ENCODE measurements around the gene OR51V1. TPM values are rescaled to one million over a fixed set of nuclear protein-coding genes. Genes with fewer than 3 reads are reported as not detected.

Gene OR51V1
- total RNA-seq, 1 experiment from 2014 or later, result not detected

GRCh38 chr11:5226732-5227310 is 26.3 kb upstream of the OR51V1 start, which contains the start of gene HBB:
Gene HBB, minus strand, starts transcription at chr11:5227071. Its CDS starts 50 bp downstream, at chr11:5227021.
- Mint-ChIP-seq H3K4me1 (peaks cover 3% of the 10 kb centered on the region; the same call in 1 of the 2 replicates), H3K27me3 (ENCODE audit: low read depth) (no peaks in the 10 kb centered on the region), H3K9me3 (peaks cover 5% of the 10 kb centered on the region; the same call in 1 of the 2 replicates), H3K4me3 (no peak within 1 kb of the TSS), H3K36me3 (peaks cover 5% of the 10 kb centered on the region), H3K27ac (no peak within 1 kb of the TSS)
- ChIA-PET POLR2A (no interaction called here), CTCF (no interaction called here)
- DNase-seq (ENCODE audit: low spot score), result no peak
- ATAC-seq, result no peak
- TF ChIP-seq JUN (CRISPR knock-in tag; IDR thresholded peaks at IDR 0.05) (no peak), ZNF232 (CRISPR knock-in tag; IDR thresholded peaks at IDR 0.05) (no peak), ZSCAN18 (CRISPR knock-in tag; IDR thresholded peaks at IDR 0.05) (no peak), ELF4 (CRISPR knock-in tag; IDR thresholded peaks at IDR 0.05; ENCODE audit: low read depth) (no peak), ARID4B (CRISPR knock-in tag; IDR thresholded peaks at IDR 0.05; ENCODE audit: borderline replicate concordance) (no peak), FOXP4 (CRISPR knock-in tag; IDR thresholded peaks at IDR 0.05) (no peak), NFE2L1 (CRISPR knock-in tag; IDR thresholded peaks at IDR 0.05) (no peak), GRHL2 (CRISPR knock-in tag; IDR thresholded peaks at IDR 0.05; ENCODE audit: insufficient replicate concordance, severe bottlenecking) (no peak), ZNF317 (CRISPR knock-in tag; IDR thresholded peaks at IDR 0.05; ENCODE audit: borderline replicate concordance, low read depth) (no peak), SMAD3 (CRISPR knock-in tag; IDR thresholded peaks at IDR 0.05; ENCODE audit: borderline replicate concordance) (no peak), TP53 (CRISPR knock-in tag; IDR thresholded peaks at IDR 0.05) (no peak), MXD4 (CRISPR knock-in tag; IDR thresholded peaks at IDR 0.05; ENCODE audit: borderline replicate concordance) (no peak), ZBTB21 (CRISPR knock-in tag; IDR thresholded peaks at IDR 0.05; ENCODE audit: borderline replicate concordance) (no peak), CREB1 (CRISPR knock-in tag; IDR thresholded peaks at IDR 0.05) (no peak), TCF7 (CRISPR knock-in tag; IDR thresholded peaks at IDR 0.05; ENCODE audit: low read depth) (no peak), PREB (CRISPR knock-in tag; IDR thresholded peaks at IDR 0.05; ENCODE audit: borderline replicate concordance) (no peak)
- TF ChIP-seq, protein P1, sequence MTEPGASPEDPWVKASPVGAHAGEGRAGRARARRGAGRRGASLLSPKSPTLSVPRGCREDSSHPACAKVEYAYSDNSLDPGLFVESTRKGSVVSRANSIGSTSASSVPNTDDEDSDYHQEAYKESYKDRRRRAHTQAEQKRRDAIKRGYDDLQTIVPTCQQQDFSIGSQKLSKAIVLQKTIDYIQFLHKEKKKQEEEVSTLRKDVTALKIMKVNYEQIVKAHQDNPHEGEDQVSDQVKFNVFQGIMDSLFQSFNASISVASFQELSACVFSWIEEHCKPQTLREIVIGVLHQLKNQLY (CRISPR knock-in tag; IDR thresholded peaks at IDR 0.05), result no peak
- TF ChIP-seq, protein P2, sequence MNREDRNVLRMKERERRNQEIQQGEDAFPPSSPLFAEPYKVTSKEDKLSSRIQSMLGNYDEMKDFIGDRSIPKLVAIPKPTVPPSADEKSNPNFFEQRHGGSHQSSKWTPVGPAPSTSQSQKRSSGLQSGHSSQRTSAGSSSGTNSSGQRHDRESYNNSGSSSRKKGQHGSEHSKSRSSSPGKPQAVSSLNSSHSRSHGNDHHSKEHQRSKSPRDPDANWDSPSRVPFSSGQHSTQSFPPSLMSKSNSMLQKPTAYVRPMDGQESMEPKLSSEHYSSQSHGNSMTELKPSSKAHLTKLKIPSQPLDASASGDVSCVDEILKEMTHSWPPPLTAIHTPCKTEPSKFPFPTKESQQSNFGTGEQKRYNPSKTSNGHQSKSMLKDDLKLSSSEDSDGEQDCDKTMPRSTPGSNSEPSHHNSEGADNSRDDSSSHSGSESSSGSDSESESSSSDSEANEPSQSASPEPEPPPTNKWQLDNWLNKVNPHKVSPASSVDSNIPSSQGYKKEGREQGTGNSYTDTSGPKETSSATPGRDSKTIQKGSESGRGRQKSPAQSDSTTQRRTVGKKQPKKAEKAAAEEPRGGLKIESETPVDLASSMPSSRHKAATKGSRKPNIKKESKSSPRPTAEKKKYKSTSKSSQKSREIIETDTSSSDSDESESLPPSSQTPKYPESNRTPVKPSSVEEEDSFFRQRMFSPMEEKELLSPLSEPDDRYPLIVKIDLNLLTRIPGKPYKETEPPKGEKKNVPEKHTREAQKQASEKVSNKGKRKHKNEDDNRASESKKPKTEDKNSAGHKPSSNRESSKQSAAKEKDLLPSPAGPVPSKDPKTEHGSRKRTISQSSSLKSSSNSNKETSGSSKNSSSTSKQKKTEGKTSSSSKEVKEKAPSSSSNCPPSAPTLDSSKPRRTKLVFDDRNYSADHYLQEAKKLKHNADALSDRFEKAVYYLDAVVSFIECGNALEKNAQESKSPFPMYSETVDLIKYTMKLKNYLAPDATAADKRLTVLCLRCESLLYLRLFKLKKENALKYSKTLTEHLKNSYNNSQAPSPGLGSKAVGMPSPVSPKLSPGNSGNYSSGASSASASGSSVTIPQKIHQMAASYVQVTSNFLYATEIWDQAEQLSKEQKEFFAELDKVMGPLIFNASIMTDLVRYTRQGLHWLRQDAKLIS (CRISPR knock-in tag; IDR thresholded peaks at IDR 0.05; ENCODE audit: borderline replicate concordance), result no peak

All from WTC11 (cell line).